Cardiac fibroblast (primary cell): ENCODE data around the gene HSBP1L1.

ENCODE experiments used
- DNase-seq, 2 donors: peaks; one replicate each; pipeline versions ENCODE4 v3.0.0 to v3.0.0-alpha.2; 2010; ENCODE audit warnings: low read depth in 2 of 2
- H3K4me3 ChIP-seq, 2 donors: replicated peaks in 1 of 2; 1 replicate in 1 of 2; 2 replicates in 1 of 2; pipeline ENCODE4 v1.5.1; 2011; ENCODE audit warnings: low read depth in 2 of 2, low read length in 2 of 2, mild to moderate bottlenecking in 2 of 2, moderate library complexity in 1 of 2
- CTCF ChIP-seq: IDR thresholded peaks from one replicate; pipeline ENCODE4 v1.5.1; 2011; ENCODE audit warnings: low read depth, mild to moderate bottlenecking, low read length, inconsistent platforms

HSBP1L1 gene

GRCh38 chr18:79975043-79975442 is 10.6 kb downstream of the HSBP1L1 start:
- no peak for TF ChIP-seq CTCF
- no peak overlapping the region for H3K4me3 ChIP-seq
- no peak for DNase-seq

GRCh38 chr18:79975985-79976680 is 11.7 kb downstream of the HSBP1L1 start:
- no peak for DNase-seq
- TF ChIP-seq CTCF, result no peak

GRCh38 chr18:79979843-79980242 is 15.4 kb downstream of the HSBP1L1 start:
- H3K4me3 ChIP-seq, result no peak overlapping the region
- no peak for DNase-seq
- no peak for TF ChIP-seq CTCF

More at GRCh38 chr18:79975985-79976680, 11.7 kb downstream of the HSBP1L1 start:
- no peak overlapping the region for H3K4me3 ChIP-seq

- no peak for DNase-seq
- no peak overlapping the region for H3K4me3 ChIP-seq
- TF ChIP-seq CTCF, result no peak
Measured at GRCh38 chr18:79980585-79980984, 16.1 kb downstream of the HSBP1L1 start.

- no peak overlapping the region for H3K4me3 ChIP-seq
- TF ChIP-seq CTCF, result no peak
- DNase-seq, result peak; percentile 21 to 55
Measured at GRCh38 chr18:79982736-79983135, 18.3 kb downstream of the HSBP1L1 start.

GRCh38 chr18:79983253-79983652 is 18.8 kb downstream of the HSBP1L1 start:
- no peak for DNase-seq
- no peak for TF ChIP-seq CTCF
- no peak overlapping the region for H3K4me3 ChIP-seq

- no peak for DNase-seq
- no peak overlapping the region for H3K4me3 ChIP-seq
- TF ChIP-seq CTCF, result no peak
Measured at GRCh38 chr18:79983793-79984192, 19.4 kb downstream of the HSBP1L1 start.
